HepG2 (cell line): Measurements from ENCODE around the gene TTC28. TPM values are rescaled to one million over a fixed set of nuclear protein-coding genes. Genes with fewer than 3 reads are reported as not detected.

ENCODE experiments used
- ATAC-seq: fragments of 200-7000 bp; cut with Tn5 transposase; 3 replicates; pipeline ENCODE4 v1.9.1; 2020; ENCODE audit warnings: mild to moderate bottlenecking, moderate library complexity
- BruUV-seq: library from RNA; stranded (reverse); fragments of 400-500 nt; replicated peaks from 2 replicates; lab custom pipeline; 2021; lab: Mats Ljungman, UMichigan
- CTCF ChIA-PET: fragments of 300-600 bp; formaldehyde crosslinking; extraction: SDS; loops from one replicate; lab custom pipeline; 2021; ENCODE audit warnings: low total read pairs, inconsistent platforms, low intra/inter-chr PET ratio; lab: Yijun Ruan, JAX
- POLR2A ChIA-PET: fragments of 350-600 bp; sonication (Branson Sonifier 250); formaldehyde crosslinking; loops from one replicate; lab custom pipeline; 2020; ENCODE audit warnings: antibody characterized with exemption, inconsistent platforms; lab: Yijun Ruan, JAX
- DNase-seq: peaks from one replicate; pipeline ENCODE4 v3.0.0-alpha.2; 2015; ENCODE audit warnings: low spot score
- FAIRE-seq: peaks from 3 replicates; lab custom pipeline; 2011; peaks lifted over from hg19 to GRCh38; lab: Jason Lieb, UNC
- H2AFZ ChIP-seq: one replicate; pipeline ENCODE4 v1.6.1; 2011; ENCODE audit warnings: low read length, inconsistent platforms
- H3K27ac ChIP-seq: fragments of 300-600 bp; 3 replicates; pipeline ENCODE4 v1.8.0; 2011; ENCODE audit warnings: mixed run types, mild to moderate bottlenecking, mixed read lengths, low read length, inconsistent platforms; ENCODE audit not compliant: insufficient read depth; ENCODE audit errors: extremely low read length
- H3K27me3 ChIP-seq, 2 experiments: fragments of 200-600 bp in 1 of 2; 2 replicates in 1 of 2; 3 replicates in 1 of 2; pipeline versions ENCODE4 v1.6.0 to v1.8.0; 2011; ENCODE audit warnings: low read length in 2 of 2, mild to moderate bottlenecking in 2 of 2, moderate library complexity in 2 of 2, inconsistent platforms in 1 of 2; ENCODE audit not compliant: insufficient read depth in 2 of 2, control insufficient read depth in 1 of 2
- H3K36me3 ChIP-seq, 2 experiments: fragments of 200-600 bp in 1 of 2; replicated peaks in 1 of 2; 2 replicates in 1 of 2; 3 replicates in 1 of 2; pipeline versions ENCODE4 v1.5.1 to v1.8.0; 2011; ENCODE audit warnings: low read length in 2 of 2, inconsistent platforms in 1 of 2; ENCODE audit not compliant: insufficient read depth in 2 of 2, control insufficient read depth in 1 of 2
- H3K4me1 ChIP-seq: 2 replicates; pipeline ENCODE4 v1.5.1; 2012; ENCODE audit warnings: low read length, inconsistent platforms; ENCODE audit not compliant: insufficient read depth
- H3K4me2 ChIP-seq: 2 replicates; pipeline ENCODE4 v1.6.0; 2011; ENCODE audit warnings: low read depth, low read length, inconsistent platforms
- H3K4me3 ChIP-seq, 3 experiments: fragments of 200-600 bp in 1 of 3; sonication (generic), shearing (Covaris generic) in 1 of 3; replicated peaks in 1 of 3; 2 replicates each; pipeline ENCODE4 v1.5.1; 2011 to 2016; ENCODE audit warnings: low read length in 3 of 3, inconsistent platforms in 2 of 3, low read depth in 2 of 3, mild to moderate bottlenecking in 2 of 3, control low read depth in 1 of 3, mixed read lengths in 1 of 3; ENCODE audit not compliant: insufficient read depth in 1 of 3
- H3K79me2 ChIP-seq: one replicate; pipeline ENCODE4 v1.6.1; 2011; ENCODE audit warnings: low read length, inconsistent platforms; ENCODE audit not compliant: insufficient read depth
- H3K9ac ChIP-seq: 2 replicates; pipeline ENCODE4 v1.6.0; 2011; ENCODE audit warnings: mild to moderate bottlenecking, low read depth, low read length, inconsistent platforms; ENCODE audit not compliant: insufficient read depth
- H3K9me3 ChIP-seq: 2 replicates; pipeline ENCODE4 v1.5.1; 2012; ENCODE audit warnings: mild to moderate bottlenecking, low read length
- H4K20me1 ChIP-seq: 2 replicates; pipeline ENCODE4 v1.6.0; 2011; ENCODE audit warnings: inconsistent platforms, mild to moderate bottlenecking, low read length, moderate library complexity; ENCODE audit not compliant: insufficient read depth
- ARID5B ChIP-seq: IDR thresholded peaks from 2 replicates; pipeline ENCODE4 v1.4.0; 2020; ENCODE audit warnings: mild to moderate bottlenecking, missing genetic modification reagents
- ATF7-NPFF ChIP-seq: sonication (generic); formaldehyde crosslinking; IDR thresholded peaks from 2 replicates; pipeline ENCODE4 v1.8.1; 2023; ENCODE audit warnings: mild to moderate bottlenecking, low read depth, missing genetic modification reagents, moderate library complexity
- DMAP1 ChIP-seq: IDR thresholded peaks from 2 replicates; pipeline ENCODE4 v1.6.1; 2016
- HOXA9 ChIP-seq: sonication (generic); formaldehyde crosslinking; IDR thresholded peaks from 2 replicates; pipeline ENCODE4 v1.8.1; 2022; ENCODE audit warnings: missing genetic modification reagents, mild to moderate bottlenecking, moderate library complexity, borderline replicate concordance
- IKZF4 ChIP-seq: sonication (generic); formaldehyde crosslinking; IDR thresholded peaks from 2 replicates; pipeline ENCODE4 v1.5.1; 2020; ENCODE audit warnings: borderline replicate concordance, mild to moderate bottlenecking, low read depth, missing genetic modification reagents; ENCODE audit errors: not compliant biosample characterization
- IRF2 ChIP-seq: IDR thresholded peaks from 2 replicates; pipeline ENCODE4 v1.6.1; 2018; ENCODE audit warnings: missing genetic modification reagents, missing compliant biosample characterization
- MAFF ChIP-seq: IDR thresholded peaks from 2 replicates; pipeline ENCODE4 v1.6.1; 2011; ENCODE audit warnings: low read depth, low read length, improper control_type of control experiment
- MTA3 ChIP-seq: sonication (generic); formaldehyde crosslinking; IDR thresholded peaks from 2 replicates; pipeline ENCODE4 v1.4.0; 2020; ENCODE audit warnings: missing genetic modification reagents
- NPAS2 ChIP-seq: sonication (generic); formaldehyde crosslinking; IDR thresholded peaks from 2 replicates; pipeline ENCODE4 v1.8.0; 2022; ENCODE audit warnings: mild to moderate bottlenecking, missing genetic modification reagents, borderline replicate concordance
- PAX8 ChIP-seq: sonication (generic); formaldehyde crosslinking; IDR thresholded peaks from 2 replicates; pipeline ENCODE4 v1.8.0; 2022; ENCODE audit warnings: mild to moderate bottlenecking, missing genetic modification reagents, borderline replicate concordance
- RARG ChIP-seq: sonication (generic); formaldehyde crosslinking; IDR thresholded peaks from 2 replicates; pipeline ENCODE4 v1.4.0; 2020; ENCODE audit warnings: low read depth, mild to moderate bottlenecking, missing genetic modification reagents
- RBFOX2 ChIP-seq: fragments of 200-400 bp; formaldehyde crosslinking; IDR thresholded peaks from 2 replicates; pipeline ENCODE4 v1.6.1; 2017; ENCODE audit warnings: low read depth, mild to moderate bottlenecking, low read length
- SOX6 ChIP-seq, 2 experiments: fragments of 450-650 bp in 1 of 2; sonication (generic) in 1 of 2; formaldehyde crosslinking in 1 of 2; IDR thresholded peaks; 2 replicates each; pipeline versions ENCODE4 v1.4.0 to v1.6.1; 2017 to 2020; ENCODE audit warnings: antibody characterized with exemption in 1 of 2, mild to moderate bottlenecking in 1 of 2, missing genetic modification reagents in 1 of 2
- ZNF20 ChIP-seq: sonication (generic); formaldehyde crosslinking; IDR thresholded peaks from 2 replicates; pipeline ENCODE4 v1.4.0; 2020; ENCODE audit warnings: mild to moderate bottlenecking, moderate library complexity, missing genetic modification reagents
- ZNF280B ChIP-seq: sonication (generic); formaldehyde crosslinking; IDR thresholded peaks from 2 replicates; pipeline ENCODE4 v1.5.0; 2020; ENCODE audit warnings: missing genetic modification reagents, mild to moderate bottlenecking, borderline replicate concordance
- WGBS: methylation state at CpG from one replicate; pipeline ENCODE4 v1.1.6; 2017; ENCODE audit warnings: low lambda C conversion rate; 5-methylcytosine and 5-hydroxymethylcytosine counted together
- in situ Hi-C: cut with HindIII; loops from 2 replicates; pipeline ENCODE4 v1.10.0; 2017; ENCODE audit warnings: low pct_unique_long_range_greater_than_20kb; ENCODE audit not compliant: extremely low pct_ligation_motif_present
- intact Hi-C: fragments of 100-400 bp; cut with micrococcal nuclease; formaldehyde crosslinking; loops from one replicate; pipeline ENCODE4 v1.10.0; 2022; ENCODE audit not compliant: unreplicated experiment
- polyA plus RNA-seq, 8 experiments: library from polyadenylated mRNA; depleted of rRNA in 3 of 8; stranded (reverse) in 7 of 8; unstranded in 1 of 8; fragments of >200 nt; fragmentation: Illumina TruSeq in 4 of 8; extraction: Trizol in 4 of 8; gene quantifications; 2 replicates each; pipeline versions ENCODE4 v1.2.1 to v1.2.3, GENCODE V29; 2011 to 2016; ENCODE audit warnings: low read depth in 4 of 8, missing spikeins in 1 of 8, mixed read lengths in 1 of 8; ENCODE audit not compliant: insufficient read depth in 1 of 8
- total RNA-seq, 5 experiments: library from RNA; depleted of rRNA; stranded (reverse); fragments of >200 nt; fragmentation: Illumina TruSeq; extraction: Trizol; gene quantifications; 2 replicates each; pipeline ENCODE4 v1.2.3, GENCODE V29; 2016; ENCODE audit warnings: low read depth in 1 of 5
- TF ChIP-seq, protein P1 (sequence below): IDR thresholded peaks from 2 replicates; pipeline ENCODE4 v1.6.1; 2016; ENCODE audit warnings: low read depth, control low read depth

The TTC28 gene
- total and polyA plus RNA-seq, 2 of the 13 experiments (the other 11 are each of a cell fraction or from before 2014, with no cell fraction given): 4.2 to 13.1 TPM

GRCh38 chr22:28175730-28176492 lies 503.7 kb downstream of the TTC28 start (continued):
- no peak for TF ChIP-seq ATF7-NPFF (CRISPR knock-in tag)
- no peak for TF ChIP-seq SOX6 (IDR thresholded peaks at IDR 0.05)
- no peak for TF ChIP-seq SOX6 (CRISPR knock-in tag; IDR thresholded peaks at IDR 0.05)
- TF ChIP-seq ZNF20: no peak
- TF ChIP-seq, protein P1, sequence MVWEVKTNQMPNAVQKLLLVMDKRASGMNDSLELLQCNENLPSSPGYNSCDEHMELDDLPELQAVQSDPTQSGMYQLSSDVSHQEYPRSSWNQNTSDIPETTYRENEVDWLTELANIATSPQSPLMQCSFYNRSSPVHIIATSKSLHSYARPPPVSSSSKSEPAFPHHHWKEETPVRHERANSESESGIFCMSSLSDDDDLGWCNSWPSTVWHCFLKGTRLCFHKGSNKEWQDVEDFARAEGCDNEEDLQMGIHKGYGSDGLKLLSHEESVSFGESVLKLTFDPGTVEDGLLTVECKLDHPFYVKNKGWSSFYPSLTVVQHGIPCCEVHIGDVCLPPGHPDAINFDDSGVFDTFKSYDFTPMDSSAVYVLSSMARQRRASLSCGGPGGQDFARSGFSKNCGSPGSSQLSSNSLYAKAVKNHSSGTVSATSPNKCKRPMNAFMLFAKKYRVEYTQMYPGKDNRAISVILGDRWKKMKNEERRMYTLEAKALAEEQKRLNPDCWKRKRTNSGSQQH: no peak

GRCh38 chr22:28174509-28174908 lies 505.1 kb downstream of the TTC28 start:
- Histone ChIP-seq H3K36me3 (no peaks in the 10 kb centered on the region), H3K4me1 (no peaks in the 10 kb centered on the region), H3K4me2 (no peak overlapping the region), H3K9me3 (no peaks in the 10 kb centered on the region), H3K27ac (no peak overlapping the region), H3K79me2 (no peaks in the 10 kb centered on the region), H3K4me3 (no peak overlapping the region), H3K9ac (no peak overlapping the region), H4K20me1 (no peaks in the 10 kb centered on the region), H3K27me3 (no peaks in the 10 kb centered on the region), H2AFZ (no peak overlapping the region)
- ChIA-PET CTCF (no interaction called here), POLR2A (no interaction called here)
- no TSS peak for BruUV-seq
- 100% methylated on average over 4 of the region's 4 CpGs for WGBS
- no peak for ATAC-seq
- no peak for DNase-seq
- intact Hi-C loops (no loop called here), in situ Hi-C loops (no loop called here)
- FAIRE-seq: no peak
- TF ChIP-seq MTA3 (CRISPR knock-in tag) (no peak), HOXA9 (CRISPR knock-in tag) (no peak), MAFF (no peak), ZNF280B (no peak), NPAS2 (no peak), ARID5B (CRISPR knock-in tag) (no peak), IRF2 (no peak), PAX8 (CRISPR knock-in tag) (no peak), DMAP1 (CRISPR knock-in tag) (no peak), IKZF4 (CRISPR knock-in tag) (no peak), RBFOX2 (no peak), RARG (CRISPR knock-in tag) (no peak)
